GM18508 (cell line): ENCODE results near the gene LRTM2.

Experiments
- ATAC-seq: cut with Tn5 transposase; IDR thresholded peaks from one replicate; pipeline ENCODE4 v1.9.1; 2021; ENCODE audit warnings: moderate number of reproducible peaks; ENCODE audit not compliant: insufficient read depth, unreplicated experiment

Gene LRTM2

DNA sequence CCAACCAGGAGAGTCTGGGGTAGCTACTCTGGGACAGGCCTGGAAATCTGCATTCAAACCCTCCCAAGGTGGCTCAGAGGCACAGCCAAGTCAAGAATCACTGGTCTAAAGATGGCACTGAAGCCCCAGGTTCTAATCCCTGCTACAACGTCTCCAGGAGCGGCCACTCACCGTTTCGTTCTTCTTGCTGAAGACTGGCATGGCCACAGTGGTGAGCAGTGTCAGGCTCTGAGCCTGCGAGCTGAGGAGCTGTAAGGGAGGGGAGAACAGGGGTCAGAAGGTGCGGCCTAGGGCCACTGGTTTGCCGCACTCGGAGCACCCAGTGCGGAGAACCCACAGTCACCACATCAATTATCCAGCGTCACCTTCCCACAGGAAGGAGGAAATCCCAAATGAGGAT lies 59.3 kb downstream of the LRTM2 start:
- ATAC-seq, result no peak

DNA sequence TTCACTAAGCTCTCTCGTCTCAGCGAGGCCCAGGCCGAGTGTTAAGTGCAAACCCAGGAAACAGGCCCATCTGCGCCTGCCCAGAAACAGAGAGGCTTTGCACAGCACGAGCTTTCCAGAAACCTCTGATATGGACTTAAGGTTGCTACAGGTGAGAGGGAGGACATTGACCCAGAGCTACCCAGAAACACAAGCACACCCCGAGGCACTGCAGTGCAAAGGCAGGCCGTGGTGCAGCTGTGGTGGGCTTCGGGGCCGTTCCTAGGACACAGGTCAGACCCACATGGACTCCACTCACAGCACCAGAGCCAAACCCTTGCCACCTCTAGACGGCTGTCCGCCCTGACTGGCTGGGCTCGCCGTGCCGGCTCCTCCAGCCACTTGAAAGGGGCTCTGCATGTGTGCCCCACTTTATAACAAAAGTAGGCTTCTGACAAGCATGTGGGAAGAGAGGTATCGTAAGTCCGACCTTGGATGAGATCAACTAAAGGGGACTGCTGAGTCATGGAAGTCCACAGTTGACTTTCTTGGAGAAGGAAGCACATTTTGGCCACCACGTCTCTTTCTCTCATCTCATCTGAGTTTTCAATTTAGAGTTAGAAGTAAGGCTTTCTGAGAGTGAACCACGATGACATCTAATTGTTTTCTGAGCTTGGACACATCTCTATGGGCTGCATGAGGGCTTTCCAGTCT lies 59.9 kb downstream of the LRTM2 start:
- no peak for ATAC-seq

GRCh38 chr12:1880876-1881275 lies 60.5 kb downstream of the LRTM2 start:
- no peak for ATAC-seq

DNA sequence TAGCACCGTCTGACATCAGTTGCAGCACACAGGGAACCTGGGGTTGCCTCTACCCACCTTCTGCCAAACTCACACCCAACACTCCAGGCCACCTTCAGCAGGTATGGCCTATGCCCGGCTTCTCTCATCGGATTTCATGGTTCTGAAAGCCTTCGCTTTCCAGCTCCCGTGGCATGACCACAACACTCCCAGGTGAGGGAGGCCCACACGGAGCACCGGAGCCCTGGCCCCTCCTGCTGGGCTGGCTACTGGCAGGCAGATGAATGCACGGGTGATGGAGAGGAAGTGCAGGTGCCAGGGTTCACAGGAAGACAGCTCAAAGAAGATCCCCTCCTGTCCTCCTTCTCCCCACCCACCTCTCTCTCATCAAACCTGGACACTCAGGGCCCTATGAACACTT lies 60.9 kb downstream of the LRTM2 start:
- no peak for ATAC-seq

DNA sequence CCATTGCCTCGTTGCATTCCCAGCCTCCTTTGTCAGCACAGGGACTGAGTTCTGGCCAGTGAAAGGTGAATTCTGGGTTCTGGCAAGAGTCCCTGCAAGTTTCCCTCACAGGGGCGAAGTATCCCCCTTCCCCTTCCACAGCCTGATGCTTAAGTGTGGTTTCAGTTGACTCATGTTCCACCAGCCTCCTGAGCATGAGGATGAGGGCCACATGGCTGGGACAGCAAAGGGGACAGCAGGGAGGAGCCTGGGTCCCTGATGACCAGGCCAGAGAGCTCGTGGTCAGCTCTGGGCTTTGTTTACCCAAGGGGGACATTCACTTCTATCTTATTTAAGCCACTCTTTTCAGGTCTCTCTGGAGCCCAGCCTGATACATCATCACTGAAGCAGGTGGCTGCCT lies 61.6 kb downstream of the LRTM2 start:
- ATAC-seq, result no peak

- ATAC-seq, result no peak
Measured at GRCh38 chr12:1882405-1882804, 62.0 kb downstream of the LRTM2 start.

DNA sequence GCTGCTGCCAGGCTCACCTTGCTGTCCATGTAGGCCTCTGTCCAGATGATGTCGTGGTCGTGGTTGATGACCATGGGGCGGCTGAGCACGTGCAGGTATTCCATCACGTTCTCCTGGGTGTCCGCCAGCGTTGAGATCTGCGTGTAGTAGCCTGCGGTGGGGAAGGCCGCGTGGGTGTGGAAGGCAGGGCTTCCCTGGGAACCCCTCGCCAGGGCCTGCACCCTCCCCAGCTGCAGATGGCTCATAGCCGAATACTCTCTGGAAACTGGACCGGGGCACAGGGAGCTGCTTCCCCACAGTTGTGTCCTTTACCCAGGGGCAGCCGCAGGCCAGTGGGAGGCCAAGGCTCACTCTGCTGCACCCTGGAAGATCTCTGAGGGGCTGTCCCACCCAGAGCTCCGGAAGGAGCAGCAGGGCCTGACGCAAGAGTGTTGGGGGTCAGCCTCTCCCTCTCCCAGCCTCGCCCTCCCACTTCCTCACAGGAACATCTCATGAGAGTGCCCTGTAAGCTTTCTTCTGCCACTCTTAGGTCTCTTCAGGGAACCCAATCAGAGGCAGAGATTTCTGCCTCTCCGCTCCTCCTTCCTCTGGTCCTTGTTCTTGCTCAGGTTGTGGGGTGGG lies 62.6 kb downstream of the LRTM2 start:
- ATAC-seq, result no peak

GRCh38 chr12:1883513-1883912 lies 63.1 kb downstream of the LRTM2 start:
- ATAC-seq, result no peak

DNA sequence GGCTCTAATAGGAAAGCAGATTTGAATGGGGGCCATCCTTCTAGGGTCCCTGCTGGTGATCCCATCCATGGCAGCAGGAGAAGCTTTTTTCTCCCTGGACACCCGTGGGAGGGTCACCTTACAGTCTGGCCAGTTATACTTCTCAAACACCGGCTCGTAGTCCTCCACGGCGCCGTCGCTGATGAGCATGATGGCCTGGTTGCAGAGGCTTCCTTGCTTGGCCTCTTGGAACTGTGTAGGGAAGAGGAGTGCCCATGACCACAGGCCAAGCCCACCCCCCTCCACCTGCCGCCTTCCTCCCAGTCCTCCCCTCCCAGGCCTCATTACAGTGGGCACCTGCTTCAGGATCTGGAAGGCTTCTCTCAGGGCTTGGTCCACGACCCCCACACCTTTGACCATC lies 64.3 kb downstream of the LRTM2 start:
- ATAC-seq, result no peak

DNA sequence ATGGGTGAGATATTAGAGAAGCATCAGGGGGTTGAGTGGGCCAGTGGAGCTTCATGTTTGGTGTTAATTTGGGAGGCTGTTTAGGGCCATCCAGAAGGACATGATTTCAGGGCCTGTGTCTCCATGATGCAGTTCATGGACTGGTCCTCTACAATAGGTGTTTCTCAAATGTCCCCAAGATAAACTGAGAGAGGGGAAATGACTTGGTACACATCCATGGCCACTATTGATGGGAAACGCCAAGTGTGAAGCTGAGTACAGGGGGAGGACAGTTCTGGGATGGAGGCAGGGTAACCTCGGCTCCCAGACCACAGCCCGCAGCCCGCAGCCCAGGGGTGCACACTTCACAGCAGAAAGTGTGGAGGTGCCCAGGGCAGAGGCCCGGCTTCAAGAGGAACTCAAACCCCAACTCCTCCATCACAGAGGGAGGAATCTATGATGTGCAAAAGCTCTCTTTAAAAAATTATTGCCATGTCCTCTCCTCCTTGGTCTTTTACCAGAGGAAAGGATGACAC lies 64.8 kb downstream of the LRTM2 start:
- no peak for ATAC-seq

GRCh38 chr12:1885599-1886245 lies 65.4 kb downstream of the LRTM2 start:
- ATAC-seq, result no peak
